H9 (cell line): ENCODE measurements around the gene CSTF3. TPM values are rescaled to one million over a fixed set of nuclear protein-coding genes. Genes with fewer than 3 reads are reported as not detected.
"Not testable (repeated sequence)": the region's sequence is repeated elsewhere in the genome, so short reads cannot be mapped to it uniquely, and the experiment has no call there.

Experiments
- DNase-seq: peaks from one replicate; pipeline ENCODE4 v3.0.0-alpha.2; 2017
- H2AFZ ChIP-seq: one replicate; pipeline ENCODE4 v1.6.1; 2013; ENCODE audit warnings: mild to moderate bottlenecking, low read length, control low read depth, moderate library complexity
- H2AK5ac ChIP-seq: 2 replicates; pipeline ENCODE4 v1.6.1; 2013; ENCODE audit warnings: low read length, control low read depth, mixed read lengths; ENCODE audit not compliant: insufficient read length
- H2BK120ac ChIP-seq: one replicate; pipeline ENCODE4 v1.6.1; 2013; ENCODE audit warnings: low read depth, mild to moderate bottlenecking, low read length, control low read depth, inconsistent platforms; ENCODE audit not compliant: poor library complexity, severe bottlenecking
- H2BK12ac ChIP-seq: 2 replicates; pipeline ENCODE4 v1.6.1; 2013; ENCODE audit warnings: low read length, control low read depth, mixed read lengths, low read depth; ENCODE audit not compliant: insufficient read length
- H2BK15ac ChIP-seq: 2 replicates; pipeline ENCODE4 v1.6.1; 2013; ENCODE audit warnings: low read depth, low read length, control low read depth
- H2BK20ac ChIP-seq: one replicate; pipeline ENCODE4 v1.6.1; 2013; ENCODE audit warnings: low read depth, mild to moderate bottlenecking, low read length, control low read depth, inconsistent platforms; ENCODE audit not compliant: poor library complexity, severe bottlenecking
- H2BK5ac ChIP-seq: 2 replicates; pipeline ENCODE4 v1.6.1; 2013; ENCODE audit warnings: low read length, control low read depth, mixed read lengths; ENCODE audit not compliant: insufficient read length
- H3K14ac ChIP-seq: 2 replicates; pipeline ENCODE4 v1.6.1; 2013; ENCODE audit warnings: low read length, control low read depth; ENCODE audit not compliant: insufficient read depth
- H3K18ac ChIP-seq: 2 replicates; pipeline ENCODE4 v1.6.1; 2013; ENCODE audit warnings: low read depth, mild to moderate bottlenecking, mixed read lengths, low read length, control low read depth; ENCODE audit not compliant: insufficient read length
- H3K23ac ChIP-seq: 2 replicates; pipeline ENCODE4 v1.6.1; 2013; ENCODE audit warnings: low read length, control low read depth, mixed read lengths, low read depth; ENCODE audit not compliant: insufficient read length
- H3K23me2 ChIP-seq: 2 replicates; pipeline ENCODE4 v1.6.1; 2013; ENCODE audit warnings: low read depth, mild to moderate bottlenecking, mixed read lengths, low read length, control low read depth; ENCODE audit not compliant: insufficient read length, poor library complexity, severe bottlenecking
- H3K27ac ChIP-seq: 2 replicates; pipeline ENCODE4 v1.5.1; 2013; ENCODE audit warnings: low read length, control low read depth, mixed read lengths, low read depth; ENCODE audit not compliant: insufficient read length
- H3K27me3 ChIP-seq: 2 replicates; pipeline ENCODE4 v1.6.1; 2013; ENCODE audit warnings: low read length, control low read depth, inconsistent platforms; ENCODE audit not compliant: insufficient read depth
- H3K4ac ChIP-seq: 2 replicates; pipeline ENCODE4 v1.6.1; 2013; ENCODE audit warnings: low read depth, mild to moderate bottlenecking, control low read depth, inconsistent platforms, low read length, moderate library complexity
- H3K4me1 ChIP-seq: 2 replicates; pipeline ENCODE4 v1.6.1; 2013; ENCODE audit warnings: low read length, control low read depth, inconsistent platforms; ENCODE audit not compliant: insufficient read depth
- H3K4me2 ChIP-seq: 2 replicates; pipeline ENCODE4 v1.6.1; 2013; ENCODE audit warnings: low read length, control low read depth, mixed read lengths; ENCODE audit not compliant: insufficient read length, insufficient read depth
- H3K56ac ChIP-seq: 2 replicates; pipeline ENCODE4 v1.6.1; 2013; ENCODE audit warnings: low read depth, mild to moderate bottlenecking, mixed read lengths, low read length, control low read depth; ENCODE audit not compliant: insufficient read length
- H3K79me1 ChIP-seq: 2 replicates; pipeline ENCODE4 v1.6.1; 2013; ENCODE audit warnings: low read depth, mild to moderate bottlenecking, moderate library complexity, low read length, control low read depth, inconsistent platforms; ENCODE audit not compliant: insufficient read depth, poor library complexity, severe bottlenecking
- H3K79me2 ChIP-seq: 2 replicates; pipeline ENCODE4 v1.6.1; 2013; ENCODE audit warnings: low read length, control low read depth, inconsistent platforms; ENCODE audit not compliant: insufficient read depth
- H3K9ac ChIP-seq: 2 replicates; pipeline ENCODE4 v1.6.1; 2013; ENCODE audit warnings: low read length, control low read depth, mixed read lengths; ENCODE audit not compliant: insufficient read length; ENCODE audit errors: extremely low read depth
- H3K9me3 ChIP-seq: one replicate; pipeline ENCODE4 v1.6.1; 2013; ENCODE audit warnings: low read depth, low read length, inconsistent platforms; ENCODE audit not compliant: control insufficient read depth
- H3T11ph ChIP-seq: one replicate; pipeline ENCODE4 v1.6.1; 2013; ENCODE audit warnings: mild to moderate bottlenecking, low read length, control low read depth, inconsistent platforms
- H4K20me1 ChIP-seq: one replicate; pipeline ENCODE4 v1.6.1; 2013; ENCODE audit not compliant: control insufficient read depth, insufficient read length, insufficient read depth
- H4K5ac ChIP-seq: 2 replicates; pipeline ENCODE4 v1.6.1; 2013; ENCODE audit warnings: low read depth, mild to moderate bottlenecking, mixed read lengths, low read length, control low read depth; ENCODE audit not compliant: insufficient read length
- H4K8ac ChIP-seq: replicated peaks from 2 replicates; pipeline ENCODE4 v1.6.1; 2013; ENCODE audit warnings: low read length, control low read depth, mixed read lengths, low read depth; ENCODE audit not compliant: insufficient read length
- H4K91ac ChIP-seq: 2 replicates; pipeline ENCODE4 v1.6.1; 2013; ENCODE audit warnings: low read depth, mild to moderate bottlenecking, moderate library complexity, mixed read lengths, low read length, control low read depth; ENCODE audit not compliant: insufficient read length
- H3K27ac Mint-ChIP-seq, 3 experiments: 2 replicates in 2 of 3; 3 replicates in 1 of 3; pipeline ENCODE4 v1.8.0; 2020 to 2021; ENCODE audit warnings: mixed read lengths in 3 of 3, mild to moderate bottlenecking in 1 of 3, moderate library complexity in 1 of 3
- H3K27me3 Mint-ChIP-seq: 2 replicates; pipeline ENCODE4 v1.8.0; 2021; ENCODE audit warnings: low read depth, mild to moderate bottlenecking, moderate library complexity, mixed read lengths
- H3K36me3 Mint-ChIP-seq, 3 experiments: 2 replicates in 2 of 3; 3 replicates in 1 of 3; pipeline ENCODE4 v1.8.0; 2020 to 2021; ENCODE audit warnings: low read depth in 3 of 3, mixed read lengths in 3 of 3; ENCODE audit not compliant: insufficient read depth in 1 of 3
- H3K4me1 Mint-ChIP-seq, 2 experiments: 2 replicates each; pipeline ENCODE4 v1.8.0; 2020; ENCODE audit warnings: mixed read lengths in 2 of 2
- H3K4me3 Mint-ChIP-seq, 2 experiments: 2 replicates in 1 of 2; 3 replicates in 1 of 2; pipeline ENCODE4 v1.8.0; 2020 to 2021; ENCODE audit warnings: mild to moderate bottlenecking in 2 of 2, mixed read lengths in 2 of 2, moderate library complexity in 1 of 2
- H3K9me3 Mint-ChIP-seq, 2 experiments: 2 replicates in 1 of 2; 3 replicates in 1 of 2; pipeline ENCODE4 v1.8.0; 2020; ENCODE audit warnings: mild to moderate bottlenecking in 2 of 2, mixed read lengths in 2 of 2, moderate library complexity in 1 of 2
- WGBS: extraction: QIAGEN DNeasy Blood & Tissue Kit; methylation state at CpG from one replicate; pipeline ENCODE4 v1.1.7; 2013; ENCODE audit warnings: missing lambda C conversion rate, low lambda C conversion rate, mixed read lengths; ENCODE audit not compliant: insufficient read length; ENCODE audit errors: extremely low coverage; 5-methylcytosine and 5-hydroxymethylcytosine counted together
- total RNA-seq: library from RNA; stranded (reverse); gene quantifications from 2 replicates; pipeline ENCODE4 v1.2.1, GENCODE V29; 2021
- TF ChIP-seq, protein P1 (sequence below): fragments of 200-600 bp; sonication (generic); conservative IDR thresholded peaks from 3 replicates; pipeline ENCODE4 v1.8.0; 2021; ENCODE audit warnings: antibody characterized with exemption, mild to moderate bottlenecking

CSTF3 gene
- total RNA-seq, 1 experiment from 2014 or later: 41.5 TPM

DNA sequence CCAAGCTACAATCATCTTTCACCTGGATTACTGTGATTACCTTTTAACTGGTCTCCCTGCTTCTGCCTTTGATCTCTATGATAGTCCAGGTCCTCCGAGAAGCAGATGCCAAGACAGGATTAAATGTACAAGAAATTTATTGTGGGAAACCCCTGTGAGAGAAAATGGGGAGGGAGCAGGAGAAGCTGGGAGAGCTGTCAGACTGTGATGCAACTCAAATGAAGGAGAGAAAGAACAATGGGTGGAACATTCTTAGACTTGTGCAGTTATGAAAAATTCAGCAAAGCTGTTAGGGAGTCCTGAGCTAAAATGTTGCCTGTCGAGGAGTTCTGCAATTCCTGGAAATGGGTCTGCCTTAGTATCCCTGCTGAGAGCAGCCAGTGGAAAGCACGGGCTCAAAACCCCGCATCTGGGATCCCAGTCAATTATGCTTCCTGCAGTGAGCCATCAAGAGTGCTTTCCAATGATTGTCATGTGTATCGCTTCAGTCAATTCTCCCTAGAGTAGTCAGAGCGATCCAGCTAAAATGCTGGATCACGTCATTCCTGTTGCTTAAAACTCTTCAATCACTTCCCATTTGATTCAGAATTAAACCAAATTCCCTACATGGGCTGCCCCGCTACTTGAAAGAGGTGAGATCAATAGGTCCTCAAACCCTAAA, 16.5 kb upstream of the CSTF3 start:
- no peak overlapping the region for H2BK120ac ChIP-seq
- no peak overlapping the region for H3K4me2 ChIP-seq
- H2BK15ac ChIP-seq: no peak overlapping the region
- H3K14ac ChIP-seq: no peak overlapping the region
- no peaks in the 10 kb centered on the region for H3K79me2 ChIP-seq
- TF ChIP-seq, protein P1, sequence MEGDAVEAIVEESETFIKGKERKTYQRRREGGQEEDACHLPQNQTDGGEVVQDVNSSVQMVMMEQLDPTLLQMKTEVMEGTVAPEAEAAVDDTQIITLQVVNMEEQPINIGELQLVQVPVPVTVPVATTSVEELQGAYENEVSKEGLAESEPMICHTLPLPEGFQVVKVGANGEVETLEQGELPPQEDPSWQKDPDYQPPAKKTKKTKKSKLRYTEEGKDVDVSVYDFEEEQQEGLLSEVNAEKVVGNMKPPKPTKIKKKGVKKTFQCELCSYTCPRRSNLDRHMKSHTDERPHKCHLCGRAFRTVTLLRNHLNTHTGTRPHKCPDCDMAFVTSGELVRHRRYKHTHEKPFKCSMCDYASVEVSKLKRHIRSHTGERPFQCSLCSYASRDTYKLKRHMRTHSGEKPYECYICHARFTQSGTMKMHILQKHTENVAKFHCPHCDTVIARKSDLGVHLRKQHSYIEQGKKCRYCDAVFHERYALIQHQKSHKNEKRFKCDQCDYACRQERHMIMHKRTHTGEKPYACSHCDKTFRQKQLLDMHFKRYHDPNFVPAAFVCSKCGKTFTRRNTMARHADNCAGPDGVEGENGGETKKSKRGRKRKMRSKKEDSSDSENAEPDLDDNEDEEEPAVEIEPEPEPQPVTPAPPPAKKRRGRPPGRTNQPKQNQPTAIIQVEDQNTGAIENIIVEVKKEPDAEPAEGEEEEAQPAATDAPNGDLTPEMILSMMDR: no peak
- Mint-ChIP-seq H3K27me3 (no peaks in the 10 kb centered on the region), H3K36me3 (peaks cover 2 to 8% (median 5%) of the 10 kb centered on the region in 3 experiments; a peak in 3 of 7 replicates), H3K4me1 (peaks cover 24 to 28% of the 10 kb centered on the region in 2 experiments), H3K4me3 (peak overlapping the region in 1 of 2 experiments; percentile 3; a peak in 1 of 5 replicates), H3K27ac (peak overlapping the region in 1 of 3 experiments; percentile 18; a peak in 2 of 7 replicates), H3K9me3 (no peaks in the 10 kb centered on the region)
- H3T11ph ChIP-seq: no peak overlapping the region
- H4K91ac ChIP-seq: no peak overlapping the region
- no peak overlapping the region for H2BK20ac ChIP-seq
- no peak overlapping the region for H2AK5ac ChIP-seq
- no peak overlapping the region for H3K4ac ChIP-seq
- H2BK12ac ChIP-seq: no peak overlapping the region
- H3K23me2 ChIP-seq: no peaks in the 10 kb centered on the region
- H4K5ac ChIP-seq: no peak overlapping the region
- no CpG with 5 or more reads among the region's 8 CpGs for WGBS
- no peak overlapping the region for H3K27ac ChIP-seq
- DNase-seq: peak; percentile 56
- no peak overlapping the region for H2AFZ ChIP-seq
- no peaks in the 10 kb centered on the region for H3K79me1 ChIP-seq
- H2BK5ac ChIP-seq: no peak overlapping the region
- H4K20me1 ChIP-seq: no peaks in the 10 kb centered on the region
- no peaks in the 10 kb centered on the region for H3K27me3 ChIP-seq
- no peak overlapping the region for H3K18ac ChIP-seq
- no peak overlapping the region for H3K23ac ChIP-seq
- no peak overlapping the region for H4K8ac ChIP-seq
- 0 out of 2 replicates have a peak, but pooled peaks cover 2% of the 10 kb centered on the region for H3K4me1 ChIP-seq
- H3K56ac ChIP-seq: no peak overlapping the region
- peak overlapping the region; percentile 5 for H3K9ac ChIP-seq
- no peaks in the 10 kb centered on the region for H3K9me3 ChIP-seq

- not testable (repeated sequence) for H4K8ac ChIP-seq, H3T11ph ChIP-seq, H2AK5ac ChIP-seq, H4K5ac ChIP-seq, H2BK5ac ChIP-seq, H3K4me3 Mint-ChIP-seq, H3K56ac ChIP-seq, H3K79me1 ChIP-seq, H3K4me1 ChIP-seq, H3K27me3 ChIP-seq, H3K18ac ChIP-seq, H4K91ac ChIP-seq, H2BK120ac ChIP-seq, H3K9me3 Mint-ChIP-seq, H3K4me2 ChIP-seq, H3K9ac ChIP-seq, H4K20me1 ChIP-seq, H2BK15ac ChIP-seq, H2AFZ ChIP-seq, H3K79me2 ChIP-seq, H2BK20ac ChIP-seq, H3K23me2 ChIP-seq, H2BK12ac ChIP-seq, DNase-seq, H3K27ac ChIP-seq, H3K14ac ChIP-seq, H3K23ac ChIP-seq, H3K4ac ChIP-seq, H3K9me3 ChIP-seq, H3K27ac Mint-ChIP-seq, H3K27me3 Mint-ChIP-seq, H3K36me3 Mint-ChIP-seq
- WGBS: no CpG with 5 or more reads among the region's 5 CpGs
- peaks cover 26 to 30% of the 10 kb centered on the region in 2 experiments for H3K4me1 Mint-ChIP-seq
These were observed 15.5 kb upstream of the CSTF3 start for GRCh38 chr11:33176760-33177159.
